HCT116 (cell line): Measurements from ENCODE around the gene ABHD3.

Experiments
- EZH2 ChIP-seq: fragments of 200-600 bp; sonication (generic); IDR thresholded peaks from 2 replicates; pipeline ENCODE4 v1.6.1; 2017; ENCODE audit warnings: antibody characterized with exemption, mixed run types
- JUND ChIP-seq: IDR thresholded peaks from 2 replicates; pipeline ENCODE4 v1.6.1; 2012
- RAD21 ChIP-seq: IDR thresholded peaks from 2 replicates; pipeline ENCODE4 v1.6.1; 2012; ENCODE audit warnings: low read depth, mild to moderate bottlenecking
- ZBTB33 ChIP-seq: IDR thresholded peaks from 2 replicates; pipeline ENCODE4 v1.6.1; 2011; ENCODE audit warnings: mild to moderate bottlenecking, low read length, moderate library complexity; ENCODE audit not compliant: insufficient replicate concordance; ENCODE audit errors: extremely low read depth
- ZFX ChIP-seq: fragments of 450-650 bp; IDR thresholded peaks from 2 replicates; pipeline ENCODE4 v1.6.1; 2017

GRCh38 chr18:21682371-21683051, 22.1 kb downstream of the ABHD3 start:
- TF ChIP-seq JUND (no peak), ZFX (no peak), EZH2 (no peak), RAD21 (no peak), ZBTB33 (no peak)
